Vagina (tissue), 2 donors: ENCODE measurements around the gene TDRD3. TPM values are rescaled to one million over a fixed set of nuclear protein-coding genes. Genes with fewer than 3 reads are reported as not detected.

Experiments used
- DNase-seq, 2 donors: peaks; one replicate each; pipeline ENCODE4 v3.0.0-alpha.2; 2017; ENCODE audit errors: extremely low spot score in 2 of 2
- H3K27ac ChIP-seq: fragments of 200-600 bp; sonication (generic); one replicate; pipeline ENCODE4 v1.5.1; 2019
- H3K27me3 ChIP-seq: fragments of 200-600 bp; sonication (generic); one replicate; pipeline ENCODE4 v1.5.1; 2019
- H3K36me3 ChIP-seq, 2 donors: fragments of 200-600 bp; sonication (generic); one replicate each; pipeline ENCODE4 v1.5.1; 2017 to 2019
- H3K4me1 ChIP-seq: fragments of 200-600 bp; sonication (generic); one replicate; pipeline ENCODE4 v1.5.1; 2019
- H3K4me3 ChIP-seq, 2 donors: fragments of 200-600 bp; sonication (generic); 1 replicate in 1 of 2; 2 replicates in 1 of 2; pipeline ENCODE4 v1.5.1; 2016 to 2019
- H3K9me3 ChIP-seq: fragments of 200-600 bp; sonication (generic); one replicate; pipeline ENCODE4 v1.5.1; 2019
- CTCF ChIP-seq, 3 experiments: fragments of 450-650 bp in 2 of 3; fragments of 200-600 bp in 1 of 3; sonication (generic) in 1 of 3; IDR thresholded peaks; one replicate each; pipeline ENCODE4 v1.5.1; 2017 to 2019; ENCODE audit warnings: antibody characterized with exemption in 3 of 3, mild to moderate bottlenecking in 2 of 3, moderate library complexity in 2 of 3
- POLR2A ChIP-seq, 2 donors: fragments of 450-650 bp; IDR thresholded peaks; one replicate each; pipeline ENCODE4 v1.6.1; 2017; ENCODE audit warnings: antibody characterized with exemption in 2 of 2, mild to moderate bottlenecking in 2 of 2, moderate library complexity in 2 of 2
- POLR2AphosphoS5 ChIP-seq, 2 donors: sonication (generic); formaldehyde crosslinking; IDR thresholded peaks; one replicate each; pipeline ENCODE4 v1.9.0; 2017; ENCODE audit warnings: antibody characterized with exemption in 2 of 2, mild to moderate bottlenecking in 2 of 2, low read depth in 1 of 2; ENCODE audit not compliant: insufficient read depth in 1 of 2
- intact Hi-C: fragments of 100-400 bp; cut with DNase I; formaldehyde crosslinking; loops from one replicate; pipeline ENCODE4 v1.15.1; 2023
- total RNA-seq: library from RNA; depleted of rRNA; stranded (reverse); fragments of >200 nt; gene quantifications from one replicate; pipeline ENCODE4 v1.2.3, GENCODE V29; 2016

The TDRD3 gene
- total RNA-seq, 1 donor from 2014 or later, result 24.6 TPM

- TF ChIP-seq CTCF (IDR thresholded peaks at IDR 0.05), result no peak
- no peak for TF ChIP-seq POLR2AphosphoS5 (IDR thresholded peaks at IDR 0.05; ENCODE audit: insufficient read depth in 1 of 2, low read depth in 1 of 2)
- TF ChIP-seq POLR2A (IDR thresholded peaks at IDR 0.05), result no peak
Observed at GRCh38 chr13:60397704-60398378, 821 bp downstream of the TDRD3 start.

GRCh38 chr13:60398379-60398891 lies 1.4 kb downstream of the TDRD3 start:
- H3K4me3 ChIP-seq, result peak overlapping the region; percentile 51 to 85
- no peaks in the 10 kb centered on the region for H3K9me3 ChIP-seq
- no peaks in the 10 kb centered on the region for H3K36me3 ChIP-seq
- H3K27ac ChIP-seq, result peak overlapping the region; percentile 97
- peaks cover 18% of the 10 kb centered on the region for H3K4me1 ChIP-seq
- no peak for DNase-seq
- intact Hi-C loops, result no loop called here
- H3K27me3 ChIP-seq, result no peaks in the 10 kb centered on the region
- TF ChIP-seq POLR2A (IDR thresholded peaks at IDR 0.05) (no peak), CTCF (IDR thresholded peaks at IDR 0.05) (no peak), POLR2AphosphoS5 (IDR thresholded peaks at IDR 0.05; ENCODE audit: insufficient read depth in 1 of 2, low read depth in 1 of 2) (no peak)

More at GRCh38 chr13:60397704-60398378, 821 bp downstream of the TDRD3 start:
- Histone ChIP-seq H3K27ac (peak overlapping the region; percentile 97), H3K9me3 (no peaks in the 10 kb centered on the region), H3K27me3 (no peaks in the 10 kb centered on the region), H3K36me3 (no peaks in the 10 kb centered on the region), H3K4me3 (peak overlapping the region; percentile 51 to 85), H3K4me1 (peaks cover 18% of the 10 kb centered on the region)
- DNase-seq, result no peak
- intact Hi-C loops, result no loop called here

GRCh38 chr13:60398907-60399589 lies 2.0 kb downstream of the TDRD3 start:
- peaks cover 18% of the 10 kb centered on the region for H3K4me1 ChIP-seq

GRCh38 chr13:60402022-60402421 lies 5.0 kb downstream of the TDRD3 start:
- no peak for DNase-seq
- no peak for TF ChIP-seq CTCF (IDR thresholded peaks at IDR 0.05)
- no peak for TF ChIP-seq POLR2A (IDR thresholded peaks at IDR 0.05)
- TF ChIP-seq POLR2AphosphoS5 (IDR thresholded peaks at IDR 0.05; ENCODE audit: insufficient read depth in 1 of 2, low read depth in 1 of 2), result no peak
- Histone ChIP-seq H3K36me3 (no peaks in the 10 kb centered on the region), H3K27ac (no peak overlapping the region), H3K4me1 (peaks cover 18% of the 10 kb centered on the region), H3K27me3 (no peaks in the 10 kb centered on the region), H3K9me3 (no peaks in the 10 kb centered on the region), H3K4me3 (no peak overlapping the region)
- intact Hi-C loops, result no loop called here

More at GRCh38 chr13:60398907-60399589, 2.0 kb downstream of the TDRD3 start:
- TF ChIP-seq CTCF (IDR thresholded peaks at IDR 0.05) (no peak), POLR2AphosphoS5 (IDR thresholded peaks at IDR 0.05; ENCODE audit: insufficient read depth in 1 of 2, low read depth in 1 of 2) (no peak), POLR2A (IDR thresholded peaks at IDR 0.05) (no peak)
- intact Hi-C loops, result no loop called here
- Histone ChIP-seq H3K36me3 (no peaks in the 10 kb centered on the region), H3K27ac (peak overlapping the region; percentile 97), H3K9me3 (no peaks in the 10 kb centered on the region), H3K4me3 (peak overlapping the region; percentile 51 to 85), H3K27me3 (no peaks in the 10 kb centered on the region)
- no peak for DNase-seq
